ENCODE measurements around the gene NCAM2.
"Not testable (repeated sequence)": the region's sequence is repeated elsewhere in the genome, so short reads cannot be mapped to it uniquely, and the experiment has no call there.

NCAM2 gene

GRCh38 chr21:21111309-21111920 is 113.2 kb downstream of the NCAM2 start:
- DNase-seq: no peak

- DNase-seq: no peak
These were observed 116.3 kb downstream of the NCAM2 start for GRCh38 chr21:21114461-21114860.

GRCh38 chr21:21119091-21119490 is 120.9 kb downstream of the NCAM2 start:
- DNase-seq: no peak

GRCh38 chr21:21122680-21123079 is 124.5 kb downstream of the NCAM2 start:
- no peak for DNase-seq

GRCh38 chr21:21132390-21132789 is 134.2 kb downstream of the NCAM2 start:
- DNase-seq: no peak

GRCh38 chr21:21137986-21138385 is 139.8 kb downstream of the NCAM2 start:
- DNase-seq: no peak

- DNase-seq: no peak
These were observed 148.6 kb downstream of the NCAM2 start for GRCh38 chr21:21146587-21147373.

- no peak for DNase-seq
These were observed 149.2 kb downstream of the NCAM2 start for GRCh38 chr21:21147374-21147745.

GRCh38 chr21:21148009-21148408 is 149.8 kb downstream of the NCAM2 start:
- DNase-seq: no peak

- no peak for DNase-seq
These were observed 150.3 kb downstream of the NCAM2 start for GRCh38 chr21:21148514-21148913.

- DNase-seq: not testable (repeated sequence)
These were observed 151.2 kb downstream of the NCAM2 start for GRCh38 chr21:21149445-21149844.

- DNase-seq: no peak
These were observed 153.0 kb downstream of the NCAM2 start for GRCh38 chr21:21151231-21151630.

GRCh38 chr21:21156397-21156796 is 158.2 kb downstream of the NCAM2 start:
- DNase-seq: no peak

GRCh38 chr21:21156957-21157356 is 158.7 kb downstream of the NCAM2 start:
- no peak for DNase-seq

- DNase-seq: no peak
These were observed 160.2 kb downstream of the NCAM2 start for GRCh38 chr21:21158376-21158918.

GRCh38 chr21:21159253-21159899 is 161.2 kb downstream of the NCAM2 start:
- no peak for DNase-seq

- peak; percentile 26 to 35 for DNase-seq
These were observed 164.6 kb downstream of the NCAM2 start for GRCh38 chr21:21162786-21163185.

- DNase-seq: peak; percentile 70 to 75
These were observed 165.7 kb downstream of the NCAM2 start for GRCh38 chr21:21163904-21164303.

- no peak for DNase-seq
These were observed 166.9 kb downstream of the NCAM2 start for GRCh38 chr21:21165063-21165645.

- no peak for DNase-seq
These were observed 176.5 kb downstream of the NCAM2 start for GRCh38 chr21:21174676-21175075.

GRCh38 chr21:21175798-21176334 is 177.7 kb downstream of the NCAM2 start:
- DNase-seq: no peak

GRCh38 chr21:21177353-21177986 is 179.3 kb downstream of the NCAM2 start:
- no peak for DNase-seq

Data from Kasumi-1 (cell line).